Neuronal stem cell (in vitro differentiated cells): ENCODE results near the gene UBAP1.

Source experiments
- DNase-seq: peaks from one replicate; pipeline ENCODE4 v3.0.0-alpha.2; 2013; ENCODE audit warnings: low spot score
- H2AFZ ChIP-seq: one replicate; pipeline ENCODE4 v1.6.1; 2013; ENCODE audit warnings: mild to moderate bottlenecking, low read length, inconsistent platforms
- H2AK5ac ChIP-seq: 2 replicates; pipeline ENCODE4 v1.6.1; 2013; ENCODE audit warnings: low read depth, mild to moderate bottlenecking, inconsistent platforms, low read length, moderate library complexity, mixed read lengths
- H2BK120ac ChIP-seq: 2 replicates; pipeline ENCODE4 v1.6.1; 2013; ENCODE audit warnings: low read depth, mild to moderate bottlenecking, inconsistent platforms, low read length, moderate library complexity, mixed read lengths
- H2BK12ac ChIP-seq: one replicate; pipeline ENCODE4 v1.6.1; 2013; ENCODE audit warnings: low read length, inconsistent platforms
- H2BK15ac ChIP-seq: 2 replicates; pipeline ENCODE4 v1.6.1; 2013; ENCODE audit warnings: mild to moderate bottlenecking, low read length, inconsistent platforms, mixed read lengths
- H2BK5ac ChIP-seq: one replicate; pipeline ENCODE4 v1.6.1; 2013; ENCODE audit warnings: inconsistent platforms, mild to moderate bottlenecking, low read length, moderate library complexity
- H3K14ac ChIP-seq: one replicate; pipeline ENCODE4 v1.6.1; 2013; ENCODE audit warnings: low read length, inconsistent platforms
- H3K18ac ChIP-seq: 2 replicates; pipeline ENCODE4 v1.6.1; 2013; ENCODE audit warnings: low read length, inconsistent platforms
- H3K23ac ChIP-seq: 2 replicates; pipeline ENCODE4 v1.6.1; 2013; ENCODE audit warnings: low read depth, mild to moderate bottlenecking, mixed read lengths, low read length, inconsistent platforms; ENCODE audit not compliant: poor library complexity
- H3K27ac ChIP-seq: replicated peaks from 3 replicates; pipeline ENCODE4 v1.5.1; 2013; ENCODE audit warnings: low read length, inconsistent platforms
- H3K27me3 ChIP-seq, 3 experiments: 2 replicates each; pipeline ENCODE4 v1.6.1; 2013; ENCODE audit warnings: low read length in 3 of 3, mild to moderate bottlenecking in 2 of 3, inconsistent platforms in 1 of 3, low read depth in 1 of 3, mixed read lengths in 1 of 3, moderate library complexity in 1 of 3; ENCODE audit not compliant: control insufficient read depth in 3 of 3, insufficient read depth in 3 of 3
- H3K36me3 ChIP-seq, 2 donors: replicated peaks in 1 of 2; 2 replicates each; pipeline ENCODE4 v1.6.1; 2013; ENCODE audit warnings: low read length in 2 of 2; ENCODE audit not compliant: control insufficient read depth in 2 of 2, insufficient read depth in 2 of 2
- H3K4ac ChIP-seq: 2 replicates; pipeline ENCODE4 v1.6.1; 2013; ENCODE audit warnings: inconsistent platforms, mild to moderate bottlenecking, low read length, moderate library complexity
- H3K4me1 ChIP-seq, 2 donors: 1 replicate in 1 of 2; 2 replicates in 1 of 2; pipeline ENCODE4 v1.6.1; 2013; ENCODE audit warnings: low read length in 2 of 2, low read depth in 1 of 2; ENCODE audit not compliant: control insufficient read depth in 2 of 2, insufficient read depth in 1 of 2
- H3K4me2 ChIP-seq: one replicate; pipeline ENCODE4 v1.6.1; 2013; ENCODE audit warnings: mild to moderate bottlenecking, low read length, inconsistent platforms; ENCODE audit not compliant: insufficient read depth, poor library complexity, severe bottlenecking
- H3K4me3 ChIP-seq, 2 donors: 2 replicates each; pipeline ENCODE4 v1.5.1; 2013; ENCODE audit warnings: low read length in 2 of 2, mild to moderate bottlenecking in 2 of 2, inconsistent platforms in 1 of 2, moderate library complexity in 1 of 2
- H3K79me1 ChIP-seq: one replicate; pipeline ENCODE4 v1.6.1; 2013; ENCODE audit warnings: low read depth, mild to moderate bottlenecking, inconsistent platforms, low read length, moderate library complexity
- H3K9ac ChIP-seq: one replicate; pipeline ENCODE4 v1.6.1; 2013; ENCODE audit warnings: mild to moderate bottlenecking, low read depth, low read length, inconsistent platforms; ENCODE audit not compliant: poor library complexity
- H3K9me3 ChIP-seq, 2 donors: replicated peaks in 1 of 2; 2 replicates each; pipeline versions ENCODE3 to v1.6.1; 2013; ENCODE audit warnings: low read length in 2 of 2, mild to moderate bottlenecking in 2 of 2, inconsistent platforms in 1 of 2, low read depth in 1 of 2, mixed read lengths in 1 of 2, moderate library complexity in 1 of 2; ENCODE audit not compliant: control insufficient read depth in 2 of 2, insufficient read depth in 1 of 2
- H4K8ac ChIP-seq: one replicate; pipeline ENCODE4 v1.6.1; 2013; ENCODE audit warnings: low read depth, mild to moderate bottlenecking, inconsistent platforms, low read length, moderate library complexity
- H4K91ac ChIP-seq: one replicate; pipeline ENCODE4 v1.6.1; 2013; ENCODE audit warnings: low read length, low read depth, mild to moderate bottlenecking, inconsistent platforms; ENCODE audit not compliant: poor library complexity
- WGBS, 2 donors: extraction: QIAGEN DNeasy Blood & Tissue Kit; methylation state at CpG; one replicate each; pipeline ENCODE4 v1.1.7; 2013; ENCODE audit warnings: missing lambda C conversion rate in 2 of 2, mixed read lengths in 1 of 2; ENCODE audit not compliant: insufficient read length in 2 of 2, insufficient replicate concordance in 1 of 2; ENCODE audit errors: extremely low coverage in 2 of 2; 5-methylcytosine and 5-hydroxymethylcytosine counted together

UBAP1 gene

DNA sequence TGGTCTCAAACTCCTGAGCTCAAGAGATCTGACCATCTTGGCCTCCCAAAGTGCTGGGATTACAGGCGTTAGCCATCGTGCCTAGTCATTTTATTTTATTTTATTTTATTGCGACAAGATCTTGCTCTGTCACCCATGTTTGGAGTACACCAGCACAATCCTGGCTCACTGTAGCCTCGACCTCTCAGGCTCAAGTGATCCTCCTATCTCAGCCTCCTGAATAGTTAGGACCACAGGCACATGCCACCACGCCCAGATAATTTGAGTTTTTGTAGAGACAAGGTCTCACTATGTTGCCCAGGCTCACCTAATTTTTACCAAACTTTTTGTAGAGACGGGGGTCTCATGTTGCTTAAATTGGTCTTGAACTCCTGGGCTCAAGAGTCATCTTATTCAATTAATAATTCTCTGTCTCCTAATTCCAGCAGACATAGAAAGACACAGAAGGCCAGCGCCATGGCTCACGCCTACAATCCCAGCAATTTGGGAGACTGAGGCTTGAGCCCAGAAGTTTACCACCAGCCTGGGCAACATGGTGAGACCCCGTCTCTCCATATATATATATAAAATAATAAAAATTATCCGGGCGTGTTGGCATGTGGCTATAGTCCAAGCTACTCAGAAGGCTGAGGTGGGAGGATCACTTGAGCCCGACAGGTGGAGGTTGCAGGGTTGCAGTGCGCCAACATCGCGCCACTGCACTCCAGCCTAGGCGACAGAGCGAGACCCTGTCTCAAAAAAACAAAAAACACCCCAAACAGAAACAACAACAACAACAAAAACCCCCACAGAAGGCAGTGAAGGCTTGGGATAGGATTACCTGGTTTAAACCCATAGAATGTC lies 1.0 kb upstream of the UBAP1 start:
- DNase-seq = no peak
- no peak overlapping the region for H3K18ac ChIP-seq
- H3K4ac ChIP-seq = no peak overlapping the region
- H3K23ac ChIP-seq = no peak overlapping the region
- no peak overlapping the region for H2BK5ac ChIP-seq
- H3K79me1 ChIP-seq = no peaks in the 10 kb centered on the region
- H3K4me2 ChIP-seq = peak overlapping the region; percentile 72
- no peak overlapping the region for H3K27ac ChIP-seq
- peak overlapping the region; percentile 56 to 94 for H3K4me3 ChIP-seq
- no peak overlapping the region for H3K9ac ChIP-seq
- H4K91ac ChIP-seq = no peak overlapping the region
- no peak overlapping the region for H3K14ac ChIP-seq
- no peak overlapping the region for H2BK12ac ChIP-seq
- H3K27me3 ChIP-seq = no peaks in the 10 kb centered on the region
- peaks cover 0 to 6% of the 10 kb centered on the region in 2 donors for H3K36me3 ChIP-seq
- H2AFZ ChIP-seq = peak overlapping the region; percentile 92
- no peak overlapping the region for H2AK5ac ChIP-seq
- H2BK120ac ChIP-seq = no peak overlapping the region
- H3K9me3 ChIP-seq = no peaks in the 10 kb centered on the region
- no peak overlapping the region for H2BK15ac ChIP-seq
- WGBS, 2 donors = no CpG with 5 or more reads among the region's 17 CpGs
- H4K8ac ChIP-seq = no peak overlapping the region
- H3K4me1 ChIP-seq = peaks cover 0 to 2% of the 10 kb centered on the region in 2 donors

DNA sequence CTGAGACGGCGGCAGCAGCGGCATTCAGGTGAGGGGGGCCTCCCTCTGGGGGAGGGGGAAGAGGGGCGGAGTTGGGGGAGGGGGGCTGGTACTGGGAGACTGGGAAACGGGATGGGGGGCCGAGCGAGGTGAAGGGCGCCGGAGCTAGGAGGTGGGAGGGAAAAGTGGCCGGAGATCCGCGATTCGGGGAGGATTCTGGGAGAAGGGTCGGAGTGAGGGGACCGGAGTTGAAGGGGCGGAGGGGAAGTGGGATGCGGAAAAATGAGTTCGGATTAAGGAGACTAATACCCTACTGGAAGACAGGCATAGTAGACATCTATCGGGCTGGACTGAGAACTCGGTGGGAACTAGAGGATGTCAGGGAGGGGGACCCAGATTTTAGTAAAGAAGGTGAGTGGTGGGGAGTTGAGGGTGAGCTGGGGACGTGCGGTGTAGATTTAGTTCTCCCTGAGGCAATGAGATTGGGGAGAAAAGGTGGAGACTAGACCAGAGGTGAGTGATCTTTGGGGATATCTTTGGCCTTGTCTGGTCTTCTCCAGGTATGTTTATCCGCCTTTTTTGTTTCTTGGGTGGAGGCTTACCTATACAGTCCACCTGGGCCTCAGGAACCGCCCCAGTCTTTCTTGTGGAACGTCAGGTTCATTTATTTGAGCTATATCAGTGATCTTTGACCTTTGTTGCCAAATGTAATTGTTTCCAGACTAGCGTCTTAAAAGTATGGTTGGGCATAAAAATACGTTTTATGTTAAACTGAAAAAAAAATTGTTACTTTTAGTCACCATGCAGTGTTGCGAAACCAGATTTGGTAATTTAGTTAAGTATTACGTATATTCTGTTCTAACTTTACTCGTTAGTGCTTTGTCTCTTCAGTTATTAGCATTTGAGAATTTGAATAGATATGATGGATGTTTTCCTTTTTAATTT lies 632 bp downstream of the UBAP1 start:
- H4K8ac ChIP-seq = no peak overlapping the region
- DNase-seq = no peak
- WGBS, 2 donors = no CpG with 5 or more reads among the region's 30 CpGs

GRCh38 chr9:34185778-34186551 lies 7.1 kb downstream of the UBAP1 start:
- H3K4me1 ChIP-seq = peaks cover 0 to 3% of the 10 kb centered on the region in 2 donors
- H4K8ac ChIP-seq = no peak overlapping the region
- no peak for DNase-seq
- H2BK5ac ChIP-seq = no peak overlapping the region
- H3K4me2 ChIP-seq = no peak overlapping the region
- no peak overlapping the region for H3K9ac ChIP-seq
- H2AFZ ChIP-seq = no peak overlapping the region
- WGBS, 2 donors = no CpG with 5 or more reads among the region's 3 CpGs
- H3K9me3 ChIP-seq = no peaks in the 10 kb centered on the region
- H4K91ac ChIP-seq = no peak overlapping the region
- no peak overlapping the region for H3K14ac ChIP-seq
- no peak overlapping the region for H2BK15ac ChIP-seq
- no peak overlapping the region for H3K23ac ChIP-seq
- no peak overlapping the region for H3K18ac ChIP-seq
- H3K27ac ChIP-seq = no peak overlapping the region
- H3K4ac ChIP-seq = no peak overlapping the region
- no peaks in the 10 kb centered on the region for H3K27me3 ChIP-seq
- no peak overlapping the region for H3K4me3 ChIP-seq
- H3K36me3 ChIP-seq = peaks cover 2 to 23% of the 10 kb centered on the region in 2 donors
- no peak overlapping the region for H2BK120ac ChIP-seq
- peaks cover 3% of the 10 kb centered on the region for H3K79me1 ChIP-seq
- H2AK5ac ChIP-seq = no peak overlapping the region
- H2BK12ac ChIP-seq = no peak overlapping the region

More for the DNA sequence above, 632 bp downstream of the UBAP1 start:
- Histone ChIP-seq H3K9me3 (no peaks in the 10 kb centered on the region), H3K36me3 (peaks cover 0 to 11% of the 10 kb centered on the region in 2 donors), H2BK120ac (no peak overlapping the region), H3K14ac (no peak overlapping the region), H3K4me3 (peak overlapping the region; percentile 56 to 94), H2AFZ (peak overlapping the region; percentile 92), H3K27ac (peak overlapping the region; percentile 94), H2BK12ac (no peak overlapping the region), H3K18ac (peak overlapping the region; percentile 99), H3K4ac (no peak overlapping the region), H4K91ac (no peak overlapping the region), H3K23ac (peak overlapping the region; percentile 90), H2BK15ac (peak overlapping the region; percentile 42), H3K4me2 (peak overlapping the region; percentile 78), H2BK5ac (peak overlapping the region; percentile 84), H3K27me3 (no peaks in the 10 kb centered on the region), H3K9ac (peak overlapping the region; percentile 95), H2AK5ac (no peak overlapping the region), H3K79me1 (peaks cover under 1% of the 10 kb centered on the region), H3K4me1 (peaks cover 0 to 2% of the 10 kb centered on the region in 2 donors)
